Measurements from ENCODE around the gene HIBCH. TPM values are rescaled to one million over a fixed set of nuclear protein-coding genes. Genes with fewer than 3 reads are reported as not detected.
"Not testable (repeated sequence)": the region's sequence is repeated elsewhere in the genome, so short reads cannot be mapped to it uniquely, and the experiment has no call there.

Gene HIBCH
- total RNA-seq, 3 donors from 2014 or later (not counting 1 experiment from before 2014, with no cell fraction given): 19.3 to 31.4 (median 21.6) TPM

DNA sequence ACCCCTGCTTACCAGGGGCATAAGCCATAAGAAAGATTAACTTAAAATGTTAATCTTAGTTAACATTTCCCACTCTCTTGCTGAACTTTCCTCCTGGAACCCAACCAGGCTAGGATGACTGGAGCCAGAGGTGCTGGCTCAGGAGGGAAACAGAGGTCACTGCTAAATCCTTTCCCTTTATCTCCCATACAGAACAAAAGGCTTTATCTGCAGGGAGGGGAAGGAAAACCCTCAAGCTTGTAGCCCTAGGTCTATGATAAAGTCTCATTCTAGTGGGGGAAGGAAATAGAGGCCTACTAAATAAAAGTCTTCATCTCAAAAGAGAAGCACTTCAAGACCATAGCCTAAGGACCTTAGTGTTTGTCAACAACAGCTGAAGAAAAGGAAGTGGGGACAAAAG, 18.6 kb downstream of the HIBCH start:
- ATAC-seq: no peak
- H3K4me1 Mint-ChIP-seq: peaks cover 19 to 30% of the 10 kb centered on the region in 2 donors

DNA sequence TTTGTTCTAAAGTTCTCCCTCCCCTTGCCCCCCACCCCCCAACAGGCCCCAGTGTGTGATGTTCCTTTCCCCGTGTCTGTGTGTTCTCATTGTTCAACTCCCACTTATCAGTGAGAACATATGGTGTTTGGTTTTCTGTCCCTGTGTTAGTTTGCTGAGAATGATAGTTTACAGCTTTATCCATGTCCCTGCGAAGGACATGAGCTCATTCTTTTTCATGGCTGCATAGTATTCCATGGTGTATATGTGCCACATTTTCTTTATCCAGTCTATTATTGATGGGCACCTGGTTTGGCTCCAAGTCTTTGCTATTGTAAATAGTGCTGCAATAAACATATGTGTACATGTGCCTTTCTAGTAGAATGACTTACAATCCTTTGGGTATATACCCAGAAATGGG, 21.7 kb downstream of the HIBCH start:
- H3K4me3 ChIP-seq (ENCODE audit: low read length); H3K27ac Mint-ChIP-seq; H3K27ac ChIP-seq (ENCODE audit: low read length); H3K27me3 ChIP-seq (ENCODE audit: control insufficient read depth, insufficient read depth, low read length); H3K9me3 Mint-ChIP-seq; DNase-seq; intact Hi-C loops (cut with micrococcal nuclease); H3K4me1 ChIP-seq (ENCODE audit: control insufficient read depth, insufficient read depth, low read length); H3K4me3 Mint-ChIP-seq; H3K9me3 ChIP-seq (ENCODE audit: control insufficient read depth, insufficient read depth, low read length); H3K27me3 Mint-ChIP-seq (ENCODE audit: low read depth in 2 of 2); ATAC-seq: not testable (repeated sequence)
- 100% methylated on average over 1 of the region's 2 CpGs for WGBS (ENCODE audit: insufficient coverage)
- H3K36me3 ChIP-seq (ENCODE audit: control insufficient read depth, insufficient read depth, low read length): peaks cover 26% of the 10 kb centered on the region
- Mint-ChIP-seq H3K4me1 (peaks cover 12 to 18% of the 10 kb centered on the region in 2 donors), H3K36me3 (peaks cover 19% of the 10 kb centered on the region)

More for the DNA sequence above, 18.6 kb downstream of the HIBCH start:
- Histone ChIP-seq H3K27me3 (ENCODE audit: control insufficient read depth, insufficient read depth, low read length) (no peaks in the 10 kb centered on the region), H3K27ac (ENCODE audit: low read length) (no peak overlapping the region), H3K9me3 (ENCODE audit: control insufficient read depth, insufficient read depth, low read length) (no peaks in the 10 kb centered on the region), H3K4me3 (ENCODE audit: low read length) (no peak overlapping the region), H3K4me1 (ENCODE audit: control insufficient read depth, insufficient read depth, low read length) (no peaks in the 10 kb centered on the region), H3K36me3 (ENCODE audit: control insufficient read depth, insufficient read depth, low read length) (peaks cover 8% of the 10 kb centered on the region)
- H3K27me3 Mint-ChIP-seq (ENCODE audit: low read depth in 2 of 2): no peaks in the 10 kb centered on the region
- no peak overlapping the region for H3K27ac Mint-ChIP-seq
- peaks cover 12% of the 10 kb centered on the region for H3K36me3 Mint-ChIP-seq
- DNase-seq: no peak
- TF ChIP-seq, protein P1, sequence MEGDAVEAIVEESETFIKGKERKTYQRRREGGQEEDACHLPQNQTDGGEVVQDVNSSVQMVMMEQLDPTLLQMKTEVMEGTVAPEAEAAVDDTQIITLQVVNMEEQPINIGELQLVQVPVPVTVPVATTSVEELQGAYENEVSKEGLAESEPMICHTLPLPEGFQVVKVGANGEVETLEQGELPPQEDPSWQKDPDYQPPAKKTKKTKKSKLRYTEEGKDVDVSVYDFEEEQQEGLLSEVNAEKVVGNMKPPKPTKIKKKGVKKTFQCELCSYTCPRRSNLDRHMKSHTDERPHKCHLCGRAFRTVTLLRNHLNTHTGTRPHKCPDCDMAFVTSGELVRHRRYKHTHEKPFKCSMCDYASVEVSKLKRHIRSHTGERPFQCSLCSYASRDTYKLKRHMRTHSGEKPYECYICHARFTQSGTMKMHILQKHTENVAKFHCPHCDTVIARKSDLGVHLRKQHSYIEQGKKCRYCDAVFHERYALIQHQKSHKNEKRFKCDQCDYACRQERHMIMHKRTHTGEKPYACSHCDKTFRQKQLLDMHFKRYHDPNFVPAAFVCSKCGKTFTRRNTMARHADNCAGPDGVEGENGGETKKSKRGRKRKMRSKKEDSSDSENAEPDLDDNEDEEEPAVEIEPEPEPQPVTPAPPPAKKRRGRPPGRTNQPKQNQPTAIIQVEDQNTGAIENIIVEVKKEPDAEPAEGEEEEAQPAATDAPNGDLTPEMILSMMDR (IDR thresholded peaks at IDR 0.05): no peak
- no peak overlapping the region for H3K4me3 Mint-ChIP-seq
- intact Hi-C loops (cut with micrococcal nuclease): no loop called here
- no peaks in the 10 kb centered on the region for H3K9me3 Mint-ChIP-seq

DNA sequence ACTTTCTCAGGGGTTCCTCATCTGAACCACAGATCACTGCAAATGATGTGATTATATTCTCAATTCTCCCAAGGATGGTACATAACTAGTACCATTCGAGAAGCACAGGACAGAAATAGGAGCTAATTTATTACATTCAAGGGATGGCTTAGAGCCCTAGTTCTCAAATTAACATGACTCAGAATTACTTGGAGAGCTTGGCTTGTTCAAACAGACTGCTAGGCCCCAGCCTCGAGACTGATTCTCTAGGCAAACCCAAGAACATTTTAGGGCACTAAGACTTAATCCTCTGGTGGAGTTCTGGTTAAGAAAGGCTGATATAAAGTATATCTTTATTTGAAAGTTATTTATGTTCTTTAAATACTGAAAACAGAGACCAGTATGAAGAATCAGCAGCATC, 35.8 kb downstream of the HIBCH start:
- H3K4me3 Mint-ChIP-seq: no peak overlapping the region
- no peaks in the 10 kb centered on the region for H3K27me3 Mint-ChIP-seq (ENCODE audit: low read depth in 2 of 2)
- ATAC-seq: no peak
- Histone ChIP-seq H3K36me3 (ENCODE audit: control insufficient read depth, insufficient read depth, low read length) (peaks cover 13% of the 10 kb centered on the region), H3K4me3 (ENCODE audit: low read length) (no peak overlapping the region), H3K27me3 (ENCODE audit: control insufficient read depth, insufficient read depth, low read length) (no peaks in the 10 kb centered on the region), H3K4me1 (ENCODE audit: control insufficient read depth, insufficient read depth, low read length) (no peaks in the 10 kb centered on the region), H3K27ac (ENCODE audit: low read length) (no peak overlapping the region), H3K9me3 (ENCODE audit: control insufficient read depth, insufficient read depth, low read length) (no peaks in the 10 kb centered on the region)
- 97% methylated on average over 2 of the region's 2 CpGs for WGBS (ENCODE audit: insufficient coverage)
- H3K4me1 Mint-ChIP-seq: peaks cover 0 to 8% of the 10 kb centered on the region in 2 donors
- peaks cover 24% of the 10 kb centered on the region for H3K36me3 Mint-ChIP-seq
- no peak overlapping the region for H3K27ac Mint-ChIP-seq
- TF ChIP-seq, protein P1 (IDR thresholded peaks at IDR 0.05): no peak
- no peaks in the 10 kb centered on the region for H3K9me3 Mint-ChIP-seq
- intact Hi-C loops (cut with micrococcal nuclease): no loop called here
- no peak for DNase-seq

DNA sequence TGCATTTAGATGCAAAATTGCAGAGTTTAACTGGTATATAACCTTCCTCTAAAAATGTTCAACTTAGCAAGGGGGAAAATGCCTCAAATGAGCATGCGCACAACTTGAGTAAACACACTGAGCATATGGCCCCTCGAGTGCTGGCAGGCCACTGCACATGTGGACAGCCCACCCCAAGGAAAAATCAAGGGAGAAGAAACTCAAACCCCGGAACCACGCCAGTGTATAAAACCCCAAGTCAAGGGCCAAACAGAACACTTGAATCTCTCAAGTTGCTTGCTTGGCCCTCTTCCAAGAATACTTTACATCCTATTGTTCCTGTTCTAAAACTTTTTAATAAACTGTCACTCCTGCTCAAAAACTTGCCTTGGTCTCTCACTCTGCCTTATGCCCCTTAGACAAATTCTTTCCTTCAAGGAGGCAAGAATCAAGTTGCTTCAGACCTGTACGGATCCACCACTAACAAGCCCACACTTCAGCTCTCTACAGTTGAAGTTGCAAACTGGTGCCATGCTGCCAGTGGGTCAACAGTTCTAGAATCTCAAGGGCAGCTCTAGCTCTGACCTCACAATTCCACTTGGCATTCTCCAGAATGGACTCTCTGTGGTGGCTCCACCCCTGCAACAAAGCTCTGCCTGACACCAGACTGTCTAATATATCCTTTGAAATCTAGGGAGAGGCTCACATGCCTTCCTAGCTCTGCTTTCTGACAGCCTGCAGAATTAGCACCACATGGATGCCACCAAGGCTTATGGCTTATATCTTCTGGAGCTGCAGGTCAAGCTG, 38.9 kb downstream of the HIBCH start:
- Histone ChIP-seq H3K4me1 (ENCODE audit: control insufficient read depth, insufficient read depth, low read length) (no peaks in the 10 kb centered on the region), H3K36me3 (ENCODE audit: control insufficient read depth, insufficient read depth, low read length) (peaks cover 6% of the 10 kb centered on the region), H3K4me3 (ENCODE audit: low read length) (no peak overlapping the region), H3K27me3 (ENCODE audit: control insufficient read depth, insufficient read depth, low read length) (no peaks in the 10 kb centered on the region), H3K9me3 (ENCODE audit: control insufficient read depth, insufficient read depth, low read length) (no peaks in the 10 kb centered on the region), H3K27ac (ENCODE audit: low read length) (no peak overlapping the region)
- no peaks in the 10 kb centered on the region for H3K27me3 Mint-ChIP-seq (ENCODE audit: low read depth in 2 of 2)
- no peak overlapping the region for H3K27ac Mint-ChIP-seq
- no peak overlapping the region for H3K4me3 Mint-ChIP-seq
- intact Hi-C loops (cut with micrococcal nuclease): no loop called here
- 96% methylated on average over 5 of the region's 5 CpGs for WGBS (ENCODE audit: insufficient coverage)
- H3K9me3 Mint-ChIP-seq: no peaks in the 10 kb centered on the region
- DNase-seq (no peak), ATAC-seq (no peak)
- H3K4me1 Mint-ChIP-seq: peaks cover 0 to 7% of the 10 kb centered on the region in 2 donors
- H3K36me3 Mint-ChIP-seq: peaks cover 17% of the 10 kb centered on the region
- TF ChIP-seq, protein P1 (IDR thresholded peaks at IDR 0.05): no peak

DNA sequence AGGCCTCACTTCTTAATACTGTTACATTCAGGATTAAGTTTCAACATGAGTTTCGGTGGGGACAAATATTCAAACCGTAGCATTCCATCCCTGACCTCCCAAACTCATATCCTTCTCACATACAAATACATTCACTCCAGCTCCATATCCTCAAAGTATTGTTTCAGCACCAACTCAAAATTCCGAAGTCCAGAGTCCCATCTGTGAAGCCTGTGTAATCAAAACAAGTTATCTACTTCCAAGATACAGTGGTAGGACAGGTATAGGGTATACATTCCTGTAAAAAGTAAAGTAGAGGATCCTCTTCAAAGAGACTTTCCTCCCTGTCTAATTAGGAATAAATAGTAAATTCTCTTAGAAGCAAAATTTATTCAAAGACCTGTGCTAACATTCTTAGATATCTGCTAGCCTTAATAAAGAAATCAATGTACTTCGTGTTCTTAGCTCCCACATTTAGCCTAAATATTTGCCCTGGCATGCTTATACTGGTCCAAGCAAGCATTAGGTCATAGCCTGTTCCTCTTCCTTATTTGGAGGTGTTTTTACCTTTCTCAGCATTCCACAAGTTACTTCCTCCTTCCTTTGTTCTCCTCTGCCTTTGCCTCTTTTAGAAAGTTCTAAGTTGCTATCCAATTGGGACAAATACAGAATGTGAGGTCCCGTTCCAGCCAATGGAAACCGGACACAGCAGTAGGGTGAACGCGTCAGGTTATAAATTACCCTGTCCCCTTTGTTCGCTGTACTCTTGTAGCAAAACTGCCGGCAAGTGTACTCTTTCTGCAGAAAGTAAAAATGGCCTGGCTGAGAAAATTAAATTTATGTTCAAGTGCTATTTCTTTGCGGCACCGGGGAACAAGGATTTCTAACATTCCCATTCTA, 40.1 kb downstream of the HIBCH start:
- H3K27me3 Mint-ChIP-seq (ENCODE audit: low read depth in 2 of 2); H3K9me3 ChIP-seq (ENCODE audit: control insufficient read depth, insufficient read depth, low read length); ATAC-seq; H3K36me3 ChIP-seq (ENCODE audit: control insufficient read depth, insufficient read depth, low read length); H3K27me3 ChIP-seq (ENCODE audit: control insufficient read depth, insufficient read depth, low read length); H3K4me3 Mint-ChIP-seq; DNase-seq; H3K4me3 ChIP-seq (ENCODE audit: low read length); intact Hi-C loops (cut with micrococcal nuclease); H3K9me3 Mint-ChIP-seq; H3K4me1 Mint-ChIP-seq; H3K27ac ChIP-seq (ENCODE audit: low read length); H3K4me1 ChIP-seq (ENCODE audit: control insufficient read depth, insufficient read depth, low read length): not testable (repeated sequence)
- peaks cover 17% of the 10 kb centered on the region for H3K36me3 Mint-ChIP-seq
- WGBS (ENCODE audit: insufficient coverage): 98% methylated on average over 10 of the region's 12 CpGs
- H3K27ac Mint-ChIP-seq: peak overlapping the region in 1 of 2 donors; percentile 33
